ENCODE data around the gene PCTP. TPM values are rescaled to one million over a fixed set of nuclear protein-coding genes. Genes with fewer than 3 reads are reported as not detected.

The PCTP gene
- total and polyA plus RNA-seq, 9 of the 15 experiments (the other 6 are each of a cell fraction or from before 2014, with no cell fraction given), result 10.9 to 62.3 (median 41.2) TPM

DNA sequence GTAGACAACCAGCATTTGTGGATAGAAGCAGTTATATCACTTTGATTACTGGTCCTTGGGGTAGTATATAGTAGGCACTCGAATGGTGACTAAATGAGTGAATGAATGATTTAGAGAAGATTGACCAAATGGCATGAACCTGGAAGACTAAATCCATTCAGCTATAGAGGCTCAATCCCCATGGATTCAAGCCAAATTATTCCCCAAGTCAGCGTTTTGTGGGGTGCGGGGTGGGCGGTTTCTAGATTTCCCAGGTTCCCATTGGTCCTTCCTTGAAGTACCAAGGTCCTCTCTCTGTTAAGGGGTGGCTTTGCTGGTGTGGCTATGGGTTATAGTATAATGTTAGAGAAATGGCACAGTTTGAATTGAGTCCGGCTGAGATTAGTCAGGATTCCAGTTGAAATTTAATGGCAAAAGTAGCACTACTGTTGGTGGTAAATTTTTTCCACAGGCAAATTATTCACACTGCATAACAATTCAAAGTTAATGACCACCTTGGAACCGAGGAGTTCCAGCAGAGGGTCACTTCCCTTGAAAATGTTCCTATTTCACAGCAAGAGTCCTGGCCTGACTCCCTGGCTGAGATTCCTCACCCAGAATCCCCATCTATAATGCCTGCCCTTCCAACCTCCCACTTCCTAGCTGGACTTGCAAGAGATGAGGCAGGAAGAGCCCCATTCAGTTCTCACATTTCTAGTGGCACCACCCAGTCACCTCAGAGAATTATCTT is 27.7 kb downstream of the PCTP start:
- H2AFZ ChIP-seq (ENCODE audit: low read depth, low read length), result no peak overlapping the region
- no peak for FAIRE-seq
- no peak for DNase-seq (ENCODE audit: extremely low read depth in 1 of 4, low spot score in 3 of 4)
- H3K4me1 ChIP-seq (replicated peaks in 1 of 2; ENCODE audit: control insufficient read depth in 2 of 2, insufficient read depth in 2 of 2, low read length in 2 of 2), result no peaks in the 10 kb centered on the region; a peak in 1 of 5 replicates
- no peaks in the 10 kb centered on the region for H3K9me1 ChIP-seq (ENCODE audit: control insufficient read depth, insufficient read depth, low read length)
- peaks cover 45% of the 10 kb centered on the region; the same call in 2 of the 3 replicates for H3K36me3 ChIP-seq (ENCODE audit: control insufficient read depth, insufficient read depth, low read length)
- H3K27me3 ChIP-seq (ENCODE audit: control insufficient read depth in 2 of 2, insufficient read depth in 2 of 2, low read length in 2 of 2), result no peaks in the 10 kb centered on the region
- BruUV-seq (replicated peaks), result no TSS peak
- 88% methylated on average over 6 of the region's 6 CpGs for WGBS (ENCODE audit: insufficient coverage, low coverage, missing lambda C conversion rate)
- H3K4me3 ChIP-seq, result no peak overlapping the region
- H3K79me2 ChIP-seq (ENCODE audit: control insufficient read depth, insufficient read depth, low read length), result no peaks in the 10 kb centered on the region
- H3K9ac ChIP-seq (ENCODE audit: insufficient read depth in 1 of 2, low read depth in 2 of 2, low read length in 2 of 2), result no peak overlapping the region
- ATAC-seq, result no peak
- TF ChIP-seq, protein P1, sequence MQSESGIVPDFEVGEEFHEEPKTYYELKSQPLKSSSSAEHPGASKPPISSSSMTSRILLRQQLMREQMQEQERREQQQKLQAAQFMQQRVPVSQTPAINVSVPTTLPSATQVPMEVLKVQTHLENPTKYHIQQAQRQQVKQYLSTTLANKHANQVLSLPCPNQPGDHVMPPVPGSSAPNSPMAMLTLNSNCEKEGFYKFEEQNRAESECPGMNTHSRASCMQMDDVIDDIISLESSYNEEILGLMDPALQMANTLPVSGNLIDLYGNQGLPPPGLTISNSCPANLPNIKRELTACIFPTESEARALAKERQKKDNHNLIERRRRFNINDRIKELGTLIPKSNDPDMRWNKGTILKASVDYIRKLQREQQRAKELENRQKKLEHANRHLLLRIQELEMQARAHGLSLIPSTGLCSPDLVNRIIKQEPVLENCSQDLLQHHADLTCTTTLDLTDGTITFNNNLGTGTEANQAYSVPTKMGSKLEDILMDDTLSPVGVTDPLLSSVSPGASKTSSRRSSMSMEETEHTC (IDR thresholded peaks at IDR 0.05), result no peak
- TF ChIP-seq NFE2L1 (tag; IDR thresholded peaks at IDR 0.05; ENCODE audit: borderline replicate concordance, low read depth) (no peak), ILK (tag; IDR thresholded peaks at IDR 0.05; ENCODE audit: borderline replicate concordance, low read depth) (no peak), NEUROD1 (IDR thresholded peaks at IDR 0.05; ENCODE audit: borderline replicate concordance, low read depth, low read length, partially characterized antibody) (no peak), ZNF316 (IDR thresholded peaks at IDR 0.05) (0 out of 2 replicates have a peak, but pooled peaks have one; percentile 16), FUS (optimal IDR thresholded peaks at IDR 0.05; ENCODE audit: low read depth, low read length) (no peak), ZFP30 (CRISPR knock-in tag; IDR thresholded peaks at IDR 0.05; ENCODE audit: borderline replicate concordance) (no peak), C11orf30 (IDR thresholded peaks at IDR 0.05; ENCODE audit: low read depth) (peak; percentile 34)
- H3K27ac ChIP-seq (ENCODE audit: extremely low read depth, low read depth, low read length), result no peak overlapping the region
- POLR2A ChIA-PET, result no interaction called here
- intact Hi-C loops (cut with micrococcal nuclease), result no loop called here
- CTCF ChIA-PET (ENCODE audit: low intra/inter-chr PET ratio), result no interaction called here
- H4K20me1 ChIP-seq (replicated peaks; ENCODE audit: control insufficient read depth, insufficient read depth, low read length), result no peaks in the 10 kb centered on the region
- in situ Hi-C loops (cut with MboI), result no loop called here
- no peak overlapping the region for H3K4me2 ChIP-seq (ENCODE audit: insufficient read depth, low read length)
- H3K9me3 ChIP-seq (replicated peaks; ENCODE audit: control insufficient read depth, insufficient read depth, low read depth, low read length), result no peaks in the 10 kb centered on the region
